Stimulated activated CD8-positive, alpha-beta memory T cell treated with anti-CD3 and anti-CD28 coated beads, Interleukin-15, amount 100 ng/mL, for 48 hours (primary cell): ENCODE results near the gene CCN5.

Experiments used
- DNase-seq, 2 donors: peaks; one replicate each; pipeline ENCODE4 v3.0.0-alpha.2; 2020; ENCODE audit warnings: low read depth in 2 of 2

The CCN5 gene

DNA sequence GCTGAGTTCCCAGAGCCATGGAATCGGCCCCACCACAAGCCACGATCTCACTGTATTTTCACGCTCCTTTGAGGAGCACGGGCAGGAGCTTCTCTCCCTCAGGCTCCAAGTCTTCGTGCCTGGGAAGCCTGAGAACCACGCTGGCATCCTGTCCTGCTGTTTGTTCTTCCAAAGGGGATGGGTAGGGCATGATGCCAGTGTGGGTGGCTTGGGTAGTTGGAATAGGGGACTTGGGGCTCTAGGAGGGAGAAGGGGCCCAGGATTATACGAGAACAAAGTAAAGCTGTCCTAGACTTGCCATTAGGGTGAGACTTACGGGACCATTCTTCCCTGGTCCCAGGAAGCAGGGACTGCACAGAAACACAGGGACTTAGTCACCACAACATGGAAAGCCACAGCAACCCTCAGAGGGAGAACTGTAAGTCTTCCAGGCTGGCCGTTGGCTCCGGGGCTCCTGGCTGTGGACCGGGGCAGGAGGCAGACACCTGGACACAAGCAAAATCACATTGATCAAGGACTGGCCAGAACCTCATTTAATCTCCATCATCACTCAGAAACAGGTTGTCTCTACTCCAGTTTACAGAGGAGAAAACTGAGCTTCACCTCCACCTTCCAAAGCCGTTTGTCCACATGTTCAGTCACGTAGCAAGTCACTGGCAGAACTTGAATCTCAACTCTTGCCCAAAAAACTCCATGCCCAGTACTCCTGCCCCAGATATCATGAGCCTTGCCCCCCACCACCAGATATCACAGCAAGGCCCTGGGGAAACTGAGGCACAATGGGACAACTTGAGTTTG, 1.3 kb downstream of the CCN5 start:
- no peak for DNase-seq

DNA sequence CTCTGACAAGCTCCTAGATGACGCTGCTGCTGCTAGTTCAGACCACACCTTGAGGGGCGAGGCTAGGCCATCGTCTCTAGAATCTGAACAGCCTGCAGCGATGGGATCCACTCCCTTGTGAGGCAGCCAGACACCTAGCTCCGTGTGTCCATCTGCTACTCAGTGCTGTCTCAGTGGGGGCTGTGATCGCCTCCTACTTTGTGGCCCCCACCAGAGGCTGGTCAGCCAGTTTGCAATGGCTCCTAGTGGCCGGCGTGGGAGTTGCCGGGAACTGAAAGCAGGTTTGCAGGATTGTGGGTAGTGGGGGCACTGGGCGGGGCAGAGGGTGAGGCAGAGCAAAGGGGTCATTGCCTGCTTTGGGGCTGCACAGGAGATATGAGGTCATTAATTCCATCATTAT, 2.8 kb downstream of the CCN5 start:
- no peak for DNase-seq

DNA sequence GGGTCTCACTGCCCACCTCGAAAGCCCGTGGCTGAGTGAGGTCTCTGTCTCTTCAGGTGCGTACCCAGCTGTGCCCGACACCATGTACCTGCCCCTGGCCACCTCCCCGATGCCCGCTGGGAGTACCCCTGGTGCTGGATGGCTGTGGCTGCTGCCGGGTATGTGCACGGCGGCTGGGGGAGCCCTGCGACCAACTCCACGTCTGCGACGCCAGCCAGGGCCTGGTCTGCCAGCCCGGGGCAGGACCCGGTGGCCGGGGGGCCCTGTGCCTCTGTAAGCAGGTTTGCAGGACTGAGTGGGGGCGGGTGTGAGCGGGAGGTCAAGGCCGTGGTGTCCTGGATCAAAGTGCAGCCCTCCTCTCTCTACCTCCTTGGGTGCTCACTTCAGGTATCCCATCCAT, 4.7 kb downstream of the CCN5 start:
- DNase-seq, result no peak

DNA sequence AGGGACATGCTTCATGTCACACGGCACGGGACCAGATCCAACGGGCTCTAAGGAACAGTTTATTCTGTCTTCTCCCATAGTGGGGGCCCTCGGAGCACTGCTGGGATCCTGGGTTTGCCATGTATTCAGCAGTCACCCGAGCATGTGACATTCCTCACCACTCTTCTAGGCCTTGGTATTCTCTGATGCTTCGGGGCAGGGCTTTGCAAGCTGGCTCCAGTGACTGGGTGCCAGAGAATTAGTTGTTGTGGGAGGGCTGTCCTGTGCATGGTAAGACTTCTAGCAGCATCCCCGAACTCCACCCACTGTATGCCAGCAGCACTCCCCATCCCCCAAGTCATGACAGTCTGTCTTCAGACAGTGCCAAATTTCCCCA, 5.4 kb downstream of the CCN5 start:
- no peak for DNase-seq

DNA sequence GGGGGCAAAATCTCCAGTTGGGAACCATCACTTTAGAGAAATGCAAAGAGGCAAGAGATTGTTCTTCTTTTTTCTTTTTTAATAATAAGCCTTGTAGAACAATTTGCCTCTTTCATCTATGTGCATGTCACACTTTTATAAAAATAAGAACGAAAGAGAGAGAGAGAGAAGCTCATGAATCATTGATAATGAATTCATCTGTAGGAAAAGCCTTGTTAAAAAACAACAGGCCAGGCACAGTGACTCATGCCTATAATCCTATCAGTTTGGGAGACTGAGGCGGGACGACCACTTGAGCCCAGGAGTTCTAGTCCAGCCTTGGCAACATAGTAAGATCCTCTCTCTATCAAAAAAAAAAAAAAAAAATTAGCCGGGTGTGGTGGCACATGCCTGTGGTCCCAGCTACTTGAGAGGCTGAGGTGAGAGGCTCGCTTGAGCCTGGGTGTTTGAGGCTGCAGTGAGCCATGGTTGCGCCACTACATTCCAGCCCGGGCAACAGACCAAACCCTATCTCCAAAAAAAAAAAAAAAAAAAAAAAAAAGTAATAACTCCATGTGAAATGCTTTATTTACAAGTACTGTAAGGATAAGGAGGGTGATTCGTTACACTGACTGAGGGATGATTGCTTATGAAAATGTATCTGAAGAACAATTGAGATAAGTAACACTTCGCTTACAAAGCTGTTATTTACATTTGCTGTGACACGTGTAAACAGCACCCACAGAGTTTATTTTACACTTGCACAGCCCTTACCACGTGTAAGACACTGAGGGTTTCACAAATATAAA, 6.0 kb downstream of the CCN5 start:
- no peak for DNase-seq

DNA sequence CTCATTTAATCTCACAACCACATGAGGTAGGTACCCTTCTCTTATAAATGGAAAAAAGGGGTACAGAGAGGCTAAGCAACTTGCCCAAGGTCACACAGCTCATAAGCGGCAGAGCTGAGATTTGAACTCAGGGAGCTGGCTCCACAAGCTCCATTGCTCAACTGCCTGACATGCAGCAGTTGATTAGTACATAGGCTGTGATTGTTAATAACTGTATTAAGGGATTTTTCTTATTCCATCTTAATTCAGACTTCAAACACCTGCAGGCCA, 6.6 kb downstream of the CCN5 start:
- no peak for DNase-seq

DNA sequence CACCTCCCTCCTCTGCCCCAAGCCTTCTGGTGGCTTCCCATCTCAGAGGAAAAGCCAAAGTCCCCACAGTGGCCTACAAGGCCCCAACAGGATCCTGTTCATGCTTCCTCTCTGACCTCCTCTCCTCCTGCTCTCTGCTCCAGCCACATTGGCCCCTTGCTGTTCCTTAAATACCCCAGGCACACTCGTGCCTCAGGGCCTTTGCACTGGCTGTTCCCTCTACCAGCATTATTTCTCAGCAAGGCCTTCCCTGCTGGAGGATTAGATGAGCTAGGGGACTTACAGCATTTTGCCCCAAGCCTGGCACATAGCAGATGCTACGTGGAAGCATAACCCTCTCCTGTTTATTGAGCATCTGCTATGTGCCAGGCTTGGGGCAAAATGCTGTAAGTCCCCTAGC, 7.8 kb downstream of the CCN5 start:
- DNase-seq, result no peak

DNA sequence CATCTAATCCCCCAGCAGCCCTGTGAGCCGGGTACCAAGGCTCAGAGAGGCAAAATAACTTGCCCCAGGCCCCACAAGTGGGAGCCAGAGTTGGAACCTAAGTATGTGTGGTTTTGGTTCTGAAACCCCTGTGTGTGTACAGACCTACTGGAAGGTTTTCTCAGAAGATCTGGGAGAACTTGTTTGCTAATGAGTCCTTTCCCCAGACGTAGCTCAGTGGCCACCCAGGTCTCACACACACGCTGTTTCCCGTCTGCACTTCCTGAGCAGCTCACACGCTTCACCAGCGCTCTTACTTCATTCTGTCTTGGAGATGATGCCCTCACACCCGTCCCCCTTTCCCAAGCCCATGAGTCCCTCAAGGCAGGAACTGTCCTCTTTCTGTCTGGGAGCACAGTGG, 8.2 kb downstream of the CCN5 start:
- no peak for DNase-seq

DNA sequence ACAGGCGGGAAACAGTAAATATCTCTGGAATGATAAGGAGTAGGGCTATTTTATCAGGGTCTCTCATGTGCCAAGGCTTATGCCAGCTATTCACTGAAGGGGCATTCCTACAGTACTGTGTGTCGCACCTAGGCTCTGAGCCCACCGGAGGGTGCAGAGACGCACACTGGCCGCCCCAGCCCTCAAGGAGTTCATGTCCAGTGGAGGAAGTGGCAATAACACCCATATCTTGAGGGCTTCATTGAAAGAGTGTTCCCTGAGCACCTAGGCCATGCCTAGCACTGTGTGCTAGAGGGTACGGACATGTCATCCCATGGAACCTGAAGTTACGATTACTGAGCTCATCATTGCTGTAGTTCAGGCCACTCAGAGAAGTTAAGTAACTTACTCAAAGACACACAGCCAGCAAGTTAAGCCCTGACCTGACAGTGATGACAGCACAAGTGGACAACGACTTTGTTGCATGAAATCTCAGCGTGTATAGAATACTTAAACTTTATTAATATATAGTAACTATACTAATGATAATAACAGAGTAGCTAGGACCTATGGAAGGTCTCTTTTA, 8.7 kb downstream of the CCN5 start:
- no peak for DNase-seq

DNA sequence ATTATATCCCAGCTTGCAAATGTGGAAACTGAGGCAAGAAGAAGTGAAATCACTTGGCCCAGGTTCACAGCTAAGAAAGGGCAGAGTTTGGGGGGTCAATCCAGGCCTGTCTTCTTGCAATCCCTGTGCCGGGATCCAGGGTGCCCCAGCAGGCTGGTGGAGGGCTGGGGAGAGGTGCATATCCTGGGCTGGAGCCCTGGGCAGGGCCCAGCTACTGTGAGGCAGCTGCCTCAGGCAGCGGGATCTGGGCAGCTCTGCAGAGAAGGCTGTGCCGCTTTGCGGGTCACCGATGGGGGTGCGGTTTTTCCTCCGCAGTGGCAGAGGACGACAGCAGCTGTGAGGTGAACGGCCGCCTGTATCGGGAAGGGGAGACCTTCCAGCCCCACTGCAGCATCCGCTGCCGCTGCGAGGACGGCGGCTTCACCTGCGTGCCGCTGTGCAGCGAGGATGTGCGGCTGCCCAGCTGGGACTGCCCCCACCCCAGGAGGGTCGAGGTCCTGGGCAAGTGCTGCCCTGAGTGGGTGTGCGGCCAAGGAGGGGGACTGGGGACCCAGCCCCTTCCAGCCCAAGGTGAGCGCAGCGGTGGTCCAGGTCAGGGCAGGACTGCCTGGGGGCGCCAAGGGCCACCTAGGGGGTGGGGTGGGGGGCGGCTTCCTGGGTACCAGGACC, 9.4 kb downstream of the CCN5 start:
- DNase-seq, result no peak

DNA sequence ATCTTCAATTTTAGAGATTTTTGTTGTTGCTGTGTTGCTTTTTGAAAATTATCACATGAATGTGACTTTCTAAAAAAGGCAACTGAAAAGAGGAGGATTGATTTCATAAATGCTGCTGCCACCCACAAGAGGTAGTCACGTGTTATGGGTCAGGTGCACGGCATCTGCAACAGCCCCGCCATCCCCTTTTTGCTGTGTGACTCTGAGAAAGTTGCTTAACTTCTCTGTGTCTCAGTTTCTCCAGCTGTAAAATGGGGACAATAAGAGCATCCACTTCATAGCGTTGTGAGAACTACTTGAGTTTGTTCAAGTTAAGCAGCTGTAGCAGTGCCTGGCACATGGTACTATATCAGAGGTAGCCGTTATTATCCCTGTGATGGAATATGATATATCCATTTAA, 10.7 kb downstream of the CCN5 start:
- no peak for DNase-seq

DNA sequence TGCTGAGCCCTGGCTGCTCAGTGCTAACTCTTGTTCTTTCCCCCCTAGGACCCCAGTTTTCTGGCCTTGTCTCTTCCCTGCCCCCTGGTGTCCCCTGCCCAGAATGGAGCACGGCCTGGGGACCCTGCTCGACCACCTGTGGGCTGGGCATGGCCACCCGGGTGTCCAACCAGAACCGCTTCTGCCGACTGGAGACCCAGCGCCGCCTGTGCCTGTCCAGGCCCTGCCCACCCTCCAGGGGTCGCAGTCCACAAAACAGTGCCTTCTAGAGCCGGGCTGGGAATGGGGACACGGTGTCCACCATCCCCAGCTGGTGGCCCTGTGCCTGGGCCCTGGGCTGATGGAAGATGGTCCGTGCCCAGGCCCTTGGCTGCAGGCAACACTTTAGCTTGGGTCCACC, 11.9 kb downstream of the CCN5 start:
- DNase-seq, result no peak

DNA sequence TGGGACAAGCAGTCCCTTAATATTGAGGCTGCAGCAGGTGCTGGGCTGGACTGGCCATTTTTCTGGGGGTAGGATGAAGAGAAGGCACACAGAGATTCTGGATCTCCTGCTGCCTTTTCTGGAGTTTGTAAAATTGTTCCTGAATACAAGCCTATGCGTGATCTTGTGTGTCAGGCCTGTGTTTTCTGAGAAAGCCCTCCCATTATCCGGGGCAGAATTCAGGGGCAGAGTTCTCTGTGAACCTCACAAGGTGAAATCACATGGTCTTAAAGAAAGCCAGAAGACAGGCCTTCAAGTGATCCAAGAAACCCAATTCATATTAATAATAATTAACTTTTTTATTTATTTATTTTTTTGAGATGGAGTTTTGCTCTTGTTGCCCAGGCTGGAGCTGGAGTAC, 12.5 kb downstream of the CCN5 start:
- no peak for DNase-seq

DNA sequence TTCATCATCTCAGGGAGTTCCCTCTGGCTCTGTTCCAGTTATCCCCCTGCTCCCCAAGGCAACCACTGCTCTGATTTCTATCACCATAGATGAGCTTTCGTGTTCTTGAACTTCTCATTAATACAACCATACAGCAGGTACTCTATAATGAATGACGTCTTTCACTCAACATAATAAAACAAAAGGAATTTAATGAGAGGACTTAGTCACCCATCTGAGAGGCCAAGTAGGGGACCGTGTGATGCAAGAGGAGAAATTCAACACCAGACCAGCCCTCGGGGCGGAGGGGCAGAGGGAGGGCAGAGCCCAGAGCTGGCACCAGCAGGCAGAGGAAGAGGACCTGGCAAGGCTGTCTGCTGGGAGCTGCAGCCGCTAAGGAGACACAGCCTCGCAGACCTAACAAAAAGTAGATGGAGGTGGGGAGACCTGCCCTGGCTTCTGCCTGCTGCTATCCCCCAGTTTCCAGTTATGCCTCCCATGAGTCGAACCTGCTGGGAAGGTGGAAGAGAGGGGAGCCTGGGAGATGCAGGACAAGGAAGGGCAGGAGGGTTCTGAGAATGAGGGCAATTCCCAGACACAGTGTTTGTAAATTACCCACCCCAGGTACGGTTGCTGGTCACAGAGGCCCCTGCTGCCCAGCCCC, 13.8 kb downstream of the CCN5 start:
- no peak for DNase-seq

DNA sequence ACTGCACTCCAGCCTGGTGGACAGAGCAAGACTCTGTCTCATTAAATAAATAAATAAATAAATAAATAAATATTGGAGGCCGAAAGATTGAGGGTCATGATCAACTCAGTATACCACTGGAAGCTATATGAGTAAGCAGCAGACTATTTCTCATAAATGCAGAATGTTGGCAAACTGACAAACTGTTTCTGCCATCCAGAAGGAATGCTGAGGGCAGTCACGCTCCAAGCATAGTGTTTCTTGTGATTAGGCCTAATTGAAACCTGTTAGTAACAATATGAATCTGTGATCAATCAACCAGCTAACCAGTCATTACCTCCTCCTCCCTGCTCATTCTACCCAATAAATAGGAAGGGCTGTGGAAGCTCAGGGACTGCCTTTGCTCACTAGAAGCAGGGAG, 15.3 kb downstream of the CCN5 start:
- DNase-seq, result no peak

DNA sequence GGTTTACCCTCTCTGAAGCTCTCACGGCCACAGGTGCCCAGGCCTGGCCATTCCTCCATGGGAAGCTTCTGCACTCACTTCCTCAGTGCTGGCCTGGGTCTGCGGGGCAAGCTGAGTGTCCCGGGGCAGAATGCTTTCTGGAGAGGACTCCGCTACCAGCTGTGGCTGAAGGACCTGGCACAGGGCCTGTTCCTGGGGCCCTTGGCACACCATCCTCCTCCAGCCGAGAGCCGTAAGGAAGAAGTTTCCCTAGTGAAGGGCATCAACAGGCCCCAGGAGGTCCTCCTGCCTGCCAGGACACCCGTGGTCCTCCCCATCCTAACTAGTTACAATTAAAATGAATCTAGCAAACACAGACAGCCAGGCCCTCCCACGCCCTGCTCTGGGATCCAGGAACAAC, 16.5 kb downstream of the CCN5 start:
- DNase-seq, result no peak

DNA sequence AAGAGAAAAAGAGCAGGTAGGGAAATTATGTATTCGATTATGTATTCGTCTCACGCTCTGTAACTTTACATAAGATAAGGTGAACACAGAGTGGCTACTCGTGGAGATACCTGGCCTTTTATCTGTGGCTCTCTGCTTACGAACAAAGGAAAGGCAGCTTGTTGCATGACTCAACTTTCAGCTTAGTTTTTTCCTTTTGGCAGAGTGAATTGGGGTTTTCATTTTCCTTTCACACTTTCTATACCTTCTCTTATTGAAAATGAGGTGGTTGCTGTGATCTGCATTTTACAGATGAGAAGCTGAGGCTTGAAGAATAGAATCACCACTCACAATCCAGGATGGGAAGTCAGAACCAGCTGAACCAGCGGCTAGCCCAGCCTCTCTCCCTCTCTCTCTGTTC, 17.2 kb downstream of the CCN5 start:
- DNase-seq, result no peak

DNA sequence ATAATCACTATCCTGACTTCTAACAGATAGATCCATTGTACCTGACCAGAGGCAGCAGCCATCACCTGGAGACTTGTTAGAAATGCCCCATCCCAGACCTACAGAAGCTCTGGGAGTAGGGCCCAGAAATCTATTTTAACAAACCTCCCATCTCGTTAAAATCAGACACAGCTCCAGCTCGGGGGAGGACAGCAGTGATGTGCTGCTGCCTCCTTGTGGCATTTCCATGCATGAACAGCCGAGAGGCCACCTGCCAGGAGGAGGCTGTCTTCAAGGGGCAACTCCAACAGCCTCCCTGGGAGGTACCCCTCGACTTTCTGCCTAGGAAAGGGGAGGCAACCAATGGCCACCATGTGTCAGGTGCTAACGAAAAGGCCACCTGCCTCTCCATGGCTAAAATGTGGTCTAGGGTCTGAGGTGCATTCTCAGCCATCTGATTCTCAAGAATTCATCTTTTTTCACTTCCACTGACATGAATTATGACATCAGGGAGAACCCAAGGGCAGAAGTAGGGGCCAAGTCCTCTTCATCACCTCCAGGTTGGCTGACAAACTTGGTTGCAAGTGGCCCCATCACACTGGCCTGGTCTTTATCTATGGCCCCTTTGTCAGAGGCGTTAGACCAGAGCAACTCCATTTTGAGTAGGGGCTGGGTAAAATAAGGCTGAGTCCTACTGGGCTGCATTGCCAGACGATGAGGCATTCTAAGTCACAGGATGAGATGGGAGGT, 18.3 kb downstream of the CCN5 start:
- DNase-seq, result peak; percentile 31 to 37

DNA sequence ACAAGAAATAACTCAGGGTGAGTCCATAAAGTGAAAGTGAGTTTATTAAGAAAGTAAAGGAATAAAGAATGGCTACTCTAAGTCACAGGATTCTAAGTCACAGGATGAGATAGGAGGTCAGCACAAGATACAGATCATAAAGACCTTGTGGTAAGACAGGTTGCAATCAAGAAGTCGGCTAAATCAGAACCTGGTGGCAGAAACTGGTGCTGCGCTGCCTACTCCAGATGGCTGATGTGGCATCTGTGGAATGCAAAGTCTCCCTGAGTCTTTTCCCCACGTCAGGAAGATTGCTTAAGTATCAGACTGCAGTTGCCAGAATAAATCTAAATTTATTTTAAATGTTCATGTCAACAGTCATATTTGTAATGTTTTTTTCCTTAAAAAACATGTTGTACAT, 19.8 kb downstream of the CCN5 start:
- DNase-seq, result no peak

DNA sequence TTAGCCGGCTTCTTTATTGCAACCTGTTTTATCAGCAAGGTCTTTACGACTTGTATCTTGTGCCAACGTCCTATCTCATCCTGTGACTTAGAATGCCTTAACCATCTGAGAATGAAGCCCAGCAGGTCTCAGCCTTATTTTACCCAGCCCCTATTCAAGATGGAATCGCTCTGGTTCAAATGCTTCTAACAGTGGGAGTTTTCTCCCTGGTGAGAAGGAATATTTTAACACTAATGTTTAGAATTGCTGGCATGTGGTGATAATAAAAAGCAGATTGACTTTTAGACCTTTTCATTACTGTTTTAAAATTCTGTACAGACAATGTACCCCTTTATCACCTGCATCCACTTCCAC, 20.6 kb downstream of the CCN5 start:
- no peak for DNase-seq

DNA sequence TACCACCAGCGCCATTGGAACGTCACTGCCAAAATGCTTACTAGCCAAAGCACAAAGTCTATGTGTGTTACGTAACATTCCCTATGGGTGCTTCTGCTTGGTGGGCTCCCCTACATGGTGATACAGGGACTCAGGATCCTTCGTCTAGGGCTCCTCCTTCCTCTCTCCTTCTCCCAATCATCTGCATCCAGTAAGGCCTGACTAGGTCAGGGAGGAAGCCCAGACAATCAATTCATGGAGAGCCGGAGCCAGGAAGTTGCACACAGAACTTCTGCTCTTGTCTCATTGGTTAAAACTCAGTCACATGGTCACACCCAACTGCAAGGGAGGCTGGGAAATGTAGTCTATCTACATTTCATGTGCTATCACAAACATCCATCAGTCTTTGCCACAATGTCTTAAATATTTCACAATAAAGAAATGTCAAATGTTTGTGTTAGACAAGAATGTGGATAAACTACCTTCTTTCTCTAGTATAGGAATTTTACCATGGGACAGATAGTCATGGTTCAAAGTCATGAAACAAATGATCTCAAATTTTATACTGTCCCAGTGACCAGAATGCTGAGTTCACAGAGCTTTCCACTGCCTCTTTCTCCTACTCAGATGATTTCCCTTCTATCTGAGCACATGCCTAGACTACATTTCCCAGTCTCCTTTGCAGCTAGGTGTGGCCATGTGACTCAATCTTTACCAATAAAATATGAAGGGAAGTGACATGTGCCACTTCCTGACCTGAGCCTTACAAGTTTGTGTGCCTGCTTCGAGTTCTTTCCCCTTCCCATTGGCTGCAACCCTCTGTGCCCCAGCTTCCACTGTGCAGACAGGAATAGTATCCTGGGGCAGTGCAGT, 21.2 kb downstream of the CCN5 start:
- DNase-seq, result no peak
